H1 (cell line): ENCODE data around the gene UBASH3A. TPM values are rescaled to one million over a fixed set of nuclear protein-coding genes. Genes with fewer than 3 reads are reported as not detected.

Experiments
- ASH2L ChIP-seq: fragments of 200-600, 300-600 bp; sonication (generic); IDR thresholded peaks from one replicate; pipeline ENCODE4 v1.7.1; 2017; ENCODE audit warnings: low read length
- BACH1 ChIP-seq: IDR thresholded peaks from 2 replicates; pipeline ENCODE4 v1.6.1; 2012; ENCODE audit warnings: low read length, improper control_type of control experiment
- BRCA1 ChIP-seq: IDR thresholded peaks from 2 replicates; pipeline ENCODE4 v1.6.1; 2012; ENCODE audit warnings: low read depth, low read length, improper control_type of control experiment
- CHD1 ChIP-seq: IDR thresholded peaks from 2 replicates; pipeline ENCODE4 v1.6.1; 2012; ENCODE audit warnings: low read depth, low read length, improper control_type of control experiment
- CHD2 ChIP-seq: IDR thresholded peaks from 2 replicates; pipeline ENCODE4 v1.6.1; 2012; ENCODE audit warnings: low read length, improper control_type of control experiment
- CTBP2 ChIP-seq: IDR thresholded peaks from 2 replicates; pipeline ENCODE4 v1.7.0; 2011; ENCODE audit warnings: borderline replicate concordance, mild to moderate bottlenecking, moderate library complexity, mixed read lengths, low read length; ENCODE audit not compliant: insufficient read depth, insufficient read length
- EZH2 ChIP-seq: fragments of 200-600 bp; sonication (generic); IDR thresholded peaks from 2 replicates; pipeline ENCODE4 v1.7.1; 2012; ENCODE audit warnings: low read depth, mild to moderate bottlenecking, moderate library complexity, low read length, inconsistent platforms; ENCODE audit not compliant: severe bottlenecking
- KDM4A ChIP-seq: IDR thresholded peaks from one replicate; pipeline ENCODE4 v1.7.1; 2012; ENCODE audit warnings: low read depth, mild to moderate bottlenecking, moderate library complexity, low read length, inconsistent platforms; ENCODE audit not compliant: severe bottlenecking
- SP1 ChIP-seq: IDR thresholded peaks from 2 replicates; pipeline ENCODE4 v1.6.1; 2011; ENCODE audit warnings: low read depth, low read length
- polyA plus RNA-seq, 7 experiments: library from polyadenylated mRNA; depleted of rRNA in 3 of 7; stranded (reverse) in 5 of 7; unstranded in 2 of 7; fragments of >200 nt in 5 of 7; fragments of 200-250 nt in 2 of 7; gene quantifications; 1 replicate in 5 of 7; 2 replicates in 1 of 7; 4 replicates in 1 of 7; pipeline versions ENCODE4 v1.2.1 to v1.2.3, GENCODE V29; 2011 to 2013; ENCODE audit warnings: missing spikeins in 2 of 7, mixed read lengths in 2 of 7
- total RNA-seq: library from RNA; stranded (reverse); fragmentation: NEBNext Ultra II Directional; extraction: Animal tissue kit (Norgen Biotek cat#: 25700); gene quantifications from 2 replicates; pipeline ENCODE4 v1.2.1, GENCODE V29; 2021
- TF ChIP-seq, protein P1 (sequence below): fragments of 300-600 bp; sonication (generic); IDR thresholded peaks from 2 replicates; pipeline ENCODE4 v1.7.1; 2012; ENCODE audit warnings: low read length, moderate library complexity, mild to moderate bottlenecking, inconsistent platforms; ENCODE audit not compliant: insufficient replicate concordance
- TF ChIP-seq, protein P2 (sequence below): IDR thresholded peaks from 2 replicates; pipeline ENCODE4 v1.6.1; 2012; ENCODE audit warnings: inconsistent platforms

Gene UBASH3A
- total and polyA plus RNA-seq, 2 of the 8 experiments (the other 6 are each of a cell fraction or from before 2014, with no cell fraction given): not detected

DNA sequence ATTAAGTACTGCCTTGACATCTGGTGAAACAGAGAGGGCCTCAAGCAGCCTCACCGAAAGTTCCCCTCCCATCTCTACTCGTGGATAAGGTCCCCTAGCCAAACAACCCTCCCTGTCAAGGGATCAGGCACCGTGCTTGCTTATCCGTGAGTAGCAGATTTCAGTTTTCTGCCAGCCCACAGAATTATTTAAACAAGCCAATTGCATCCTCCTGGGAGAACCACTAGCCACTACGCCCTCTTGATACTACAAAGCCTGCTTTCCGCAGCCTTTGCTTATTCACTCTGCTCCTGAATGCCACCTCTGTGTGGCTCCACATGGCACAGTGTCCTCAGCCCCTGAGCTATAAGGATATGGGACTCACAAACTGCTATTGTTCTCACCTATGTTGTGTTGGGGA, 47.1 kb upstream of the UBASH3A start (continued):
- TF ChIP-seq, protein P1, sequence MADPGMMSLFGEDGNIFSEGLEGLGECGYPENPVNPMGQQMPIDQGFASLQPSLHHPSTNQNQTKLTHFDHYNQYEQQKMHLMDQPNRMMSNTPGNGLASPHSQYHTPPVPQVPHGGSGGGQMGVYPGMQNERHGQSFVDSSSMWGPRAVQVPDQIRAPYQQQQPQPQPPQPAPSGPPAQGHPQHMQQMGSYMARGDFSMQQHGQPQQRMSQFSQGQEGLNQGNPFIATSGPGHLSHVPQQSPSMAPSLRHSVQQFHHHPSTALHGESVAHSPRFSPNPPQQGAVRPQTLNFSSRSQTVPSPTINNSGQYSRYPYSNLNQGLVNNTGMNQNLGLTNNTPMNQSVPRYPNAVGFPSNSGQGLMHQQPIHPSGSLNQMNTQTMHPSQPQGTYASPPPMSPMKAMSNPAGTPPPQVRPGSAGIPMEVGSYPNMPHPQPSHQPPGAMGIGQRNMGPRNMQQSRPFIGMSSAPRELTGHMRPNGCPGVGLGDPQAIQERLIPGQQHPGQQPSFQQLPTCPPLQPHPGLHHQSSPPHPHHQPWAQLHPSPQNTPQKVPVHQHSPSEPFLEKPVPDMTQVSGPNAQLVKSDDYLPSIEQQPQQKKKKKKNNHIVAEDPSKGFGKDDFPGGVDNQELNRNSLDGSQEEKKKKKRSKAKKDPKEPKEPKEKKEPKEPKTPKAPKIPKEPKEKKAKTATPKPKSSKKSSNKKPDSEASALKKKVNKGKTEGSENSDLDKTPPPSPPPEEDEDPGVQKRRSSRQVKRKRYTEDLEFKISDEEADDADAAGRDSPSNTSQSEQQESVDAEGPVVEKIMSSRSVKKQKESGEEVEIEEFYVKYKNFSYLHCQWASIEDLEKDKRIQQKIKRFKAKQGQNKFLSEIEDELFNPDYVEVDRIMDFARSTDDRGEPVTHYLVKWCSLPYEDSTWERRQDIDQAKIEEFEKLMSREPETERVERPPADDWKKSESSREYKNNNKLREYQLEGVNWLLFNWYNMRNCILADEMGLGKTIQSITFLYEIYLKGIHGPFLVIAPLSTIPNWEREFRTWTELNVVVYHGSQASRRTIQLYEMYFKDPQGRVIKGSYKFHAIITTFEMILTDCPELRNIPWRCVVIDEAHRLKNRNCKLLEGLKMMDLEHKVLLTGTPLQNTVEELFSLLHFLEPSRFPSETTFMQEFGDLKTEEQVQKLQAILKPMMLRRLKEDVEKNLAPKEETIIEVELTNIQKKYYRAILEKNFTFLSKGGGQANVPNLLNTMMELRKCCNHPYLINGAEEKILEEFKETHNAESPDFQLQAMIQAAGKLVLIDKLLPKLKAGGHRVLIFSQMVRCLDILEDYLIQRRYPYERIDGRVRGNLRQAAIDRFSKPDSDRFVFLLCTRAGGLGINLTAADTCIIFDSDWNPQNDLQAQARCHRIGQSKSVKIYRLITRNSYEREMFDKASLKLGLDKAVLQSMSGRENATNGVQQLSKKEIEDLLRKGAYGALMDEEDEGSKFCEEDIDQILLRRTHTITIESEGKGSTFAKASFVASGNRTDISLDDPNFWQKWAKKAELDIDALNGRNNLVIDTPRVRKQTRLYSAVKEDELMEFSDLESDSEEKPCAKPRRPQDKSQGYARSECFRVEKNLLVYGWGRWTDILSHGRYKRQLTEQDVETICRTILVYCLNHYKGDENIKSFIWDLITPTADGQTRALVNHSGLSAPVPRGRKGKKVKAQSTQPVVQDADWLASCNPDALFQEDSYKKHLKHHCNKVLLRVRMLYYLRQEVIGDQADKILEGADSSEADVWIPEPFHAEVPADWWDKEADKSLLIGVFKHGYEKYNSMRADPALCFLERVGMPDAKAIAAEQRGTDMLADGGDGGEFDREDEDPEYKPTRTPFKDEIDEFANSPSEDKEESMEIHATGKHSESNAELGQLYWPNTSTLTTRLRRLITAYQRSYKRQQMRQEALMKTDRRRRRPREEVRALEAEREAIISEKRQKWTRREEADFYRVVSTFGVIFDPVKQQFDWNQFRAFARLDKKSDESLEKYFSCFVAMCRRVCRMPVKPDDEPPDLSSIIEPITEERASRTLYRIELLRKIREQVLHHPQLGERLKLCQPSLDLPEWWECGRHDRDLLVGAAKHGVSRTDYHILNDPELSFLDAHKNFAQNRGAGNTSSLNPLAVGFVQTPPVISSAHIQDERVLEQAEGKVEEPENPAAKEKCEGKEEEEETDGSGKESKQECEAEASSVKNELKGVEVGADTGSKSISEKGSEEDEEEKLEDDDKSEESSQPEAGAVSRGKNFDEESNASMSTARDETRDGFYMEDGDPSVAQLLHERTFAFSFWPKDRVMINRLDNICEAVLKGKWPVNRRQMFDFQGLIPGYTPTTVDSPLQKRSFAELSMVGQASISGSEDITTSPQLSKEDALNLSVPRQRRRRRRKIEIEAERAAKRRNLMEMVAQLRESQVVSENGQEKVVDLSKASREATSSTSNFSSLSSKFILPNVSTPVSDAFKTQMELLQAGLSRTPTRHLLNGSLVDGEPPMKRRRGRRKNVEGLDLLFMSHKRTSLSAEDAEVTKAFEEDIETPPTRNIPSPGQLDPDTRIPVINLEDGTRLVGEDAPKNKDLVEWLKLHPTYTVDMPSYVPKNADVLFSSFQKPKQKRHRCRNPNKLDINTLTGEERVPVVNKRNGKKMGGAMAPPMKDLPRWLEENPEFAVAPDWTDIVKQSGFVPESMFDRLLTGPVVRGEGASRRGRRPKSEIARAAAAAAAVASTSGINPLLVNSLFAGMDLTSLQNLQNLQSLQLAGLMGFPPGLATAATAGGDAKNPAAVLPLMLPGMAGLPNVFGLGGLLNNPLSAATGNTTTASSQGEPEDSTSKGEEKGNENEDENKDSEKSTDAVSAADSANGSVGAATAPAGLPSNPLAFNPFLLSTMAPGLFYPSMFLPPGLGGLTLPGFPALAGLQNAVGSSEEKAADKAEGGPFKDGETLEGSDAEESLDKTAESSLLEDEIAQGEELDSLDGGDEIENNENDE: no peak
- TF ChIP-seq ASH2L: no peak
- TF ChIP-seq CHD1: no peak
- no peak for TF ChIP-seq CTBP2
- no peak for TF ChIP-seq SP1
- no peak for TF ChIP-seq EZH2
- TF ChIP-seq BRCA1: no peak
- TF ChIP-seq CHD2: no peak
- no peak for TF ChIP-seq KDM4A
- TF ChIP-seq BACH1: no peak
- TF ChIP-seq, protein P2, sequence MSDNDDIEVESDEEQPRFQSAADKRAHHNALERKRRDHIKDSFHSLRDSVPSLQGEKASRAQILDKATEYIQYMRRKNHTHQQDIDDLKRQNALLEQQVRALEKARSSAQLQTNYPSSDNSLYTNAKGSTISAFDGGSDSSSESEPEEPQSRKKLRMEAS: no peak
